ENCODE measurements around the gene FANCI.

FANCI gene

GRCh38 chr15:89243691-89244573 is at the start of gene FANCI:
Gene FANCI (plus strand): TSS chr15:89243979. CDS start chr15:89247648, 3,669 bp downstream.
- peak; percentile 94 to 97 (median 97) for DNase-seq

- DNase-seq = no peak
Measured at GRCh38 chr15:89194608-89195007, 49.2 kb upstream of the FANCI start.

GRCh38 chr15:89195836-89196235 is 47.9 kb upstream of the FANCI start:
- no peak for DNase-seq

- DNase-seq = no peak
Measured at GRCh38 chr15:89196241-89196640, 47.5 kb upstream of the FANCI start.

- DNase-seq = peak in 2 of 3 experiments; percentile 11 to 23
Measured at GRCh38 chr15:89196994-89197393, 46.8 kb upstream of the FANCI start.

GRCh38 chr15:89197503-89197971 is 46.2 kb upstream of the FANCI start:
- DNase-seq = peak in 1 of 3 experiments; percentile 8

- DNase-seq = no peak
Measured at GRCh38 chr15:89198196-89198595, 45.6 kb upstream of the FANCI start.

- DNase-seq = no peak
Measured at GRCh38 chr15:89198934-89199333, 44.8 kb upstream of the FANCI start.

- DNase-seq = no peak
Measured at GRCh38 chr15:89199746-89200145, 44.0 kb upstream of the FANCI start.

GRCh38 chr15:89200182-89200581 is 43.6 kb upstream of the FANCI start:
- DNase-seq = no peak

- DNase-seq = no peak
Measured at GRCh38 chr15:89201465-89202005, 42.2 kb upstream of the FANCI start.

- no peak for DNase-seq
Measured at GRCh38 chr15:89203705-89204273, 40.0 kb upstream of the FANCI start.

GRCh38 chr15:89205991-89206585 is 37.7 kb upstream of the FANCI start:
- no peak for DNase-seq

GRCh38 chr15:89206908-89207331 is 36.9 kb upstream of the FANCI start:
- peak; percentile 56 to 83 (median 61) for DNase-seq

GRCh38 chr15:89208256-89208655 is 35.5 kb upstream of the FANCI start:
- no peak for DNase-seq

- DNase-seq = no peak
Measured at GRCh38 chr15:89209057-89209456, 34.7 kb upstream of the FANCI start.

GRCh38 chr15:89211678-89212170 is 32.1 kb upstream of the FANCI start:
- no peak for DNase-seq

- DNase-seq = no peak
Measured at GRCh38 chr15:89215627-89216026, 28.2 kb upstream of the FANCI start.

GRCh38 chr15:89217031-89217430 is 26.7 kb upstream of the FANCI start:
- DNase-seq = no peak

GRCh38 chr15:89217686-89218376 is 25.9 kb upstream of the FANCI start:
- DNase-seq = no peak

GRCh38 chr15:89218531-89218930 is 25.2 kb upstream of the FANCI start:
- DNase-seq = no peak

GRCh38 chr15:89221543-89221942 is 22.2 kb upstream of the FANCI start, which contains the start of gene RLBP1:
Gene RLBP1 (minus strand): TSS chr15:89221579. CDS start chr15:89218975, 2,604 bp downstream.
- no peak for DNase-seq
